IPS-15b (cell line): Measurements from ENCODE around the gene TRIP10.
"Not testable (repeated sequence)": the region's sequence is repeated elsewhere in the genome, so short reads cannot be mapped to it uniquely, and the experiment has no call there.

Experiments used
- H3K27me3 ChIP-seq: one replicate; pipeline ENCODE4 v1.6.1; 2013; ENCODE audit warnings: low read length; ENCODE audit not compliant: control insufficient read depth, insufficient read depth
- H3K36me3 ChIP-seq: one replicate; pipeline ENCODE4 v1.6.1; 2013; ENCODE audit warnings: low read length; ENCODE audit not compliant: control insufficient read depth, insufficient read depth
- H3K4me1 ChIP-seq: one replicate; pipeline ENCODE4 v1.6.1; 2013; ENCODE audit warnings: mild to moderate bottlenecking, low read length; ENCODE audit not compliant: control insufficient read depth, insufficient read depth
- H3K4me3 ChIP-seq: one replicate; pipeline ENCODE4 v1.5.1; 2013; ENCODE audit warnings: low read depth, low read length
- H3K9ac ChIP-seq: one replicate; pipeline ENCODE4 v1.6.1; 2013; ENCODE audit warnings: low read depth, mild to moderate bottlenecking, low read length
- H3K9me3 ChIP-seq: one replicate; pipeline ENCODE4 v1.6.1; 2013; ENCODE audit warnings: mild to moderate bottlenecking, low read length; ENCODE audit not compliant: control insufficient read depth, insufficient read depth

TRIP10 gene

DNA sequence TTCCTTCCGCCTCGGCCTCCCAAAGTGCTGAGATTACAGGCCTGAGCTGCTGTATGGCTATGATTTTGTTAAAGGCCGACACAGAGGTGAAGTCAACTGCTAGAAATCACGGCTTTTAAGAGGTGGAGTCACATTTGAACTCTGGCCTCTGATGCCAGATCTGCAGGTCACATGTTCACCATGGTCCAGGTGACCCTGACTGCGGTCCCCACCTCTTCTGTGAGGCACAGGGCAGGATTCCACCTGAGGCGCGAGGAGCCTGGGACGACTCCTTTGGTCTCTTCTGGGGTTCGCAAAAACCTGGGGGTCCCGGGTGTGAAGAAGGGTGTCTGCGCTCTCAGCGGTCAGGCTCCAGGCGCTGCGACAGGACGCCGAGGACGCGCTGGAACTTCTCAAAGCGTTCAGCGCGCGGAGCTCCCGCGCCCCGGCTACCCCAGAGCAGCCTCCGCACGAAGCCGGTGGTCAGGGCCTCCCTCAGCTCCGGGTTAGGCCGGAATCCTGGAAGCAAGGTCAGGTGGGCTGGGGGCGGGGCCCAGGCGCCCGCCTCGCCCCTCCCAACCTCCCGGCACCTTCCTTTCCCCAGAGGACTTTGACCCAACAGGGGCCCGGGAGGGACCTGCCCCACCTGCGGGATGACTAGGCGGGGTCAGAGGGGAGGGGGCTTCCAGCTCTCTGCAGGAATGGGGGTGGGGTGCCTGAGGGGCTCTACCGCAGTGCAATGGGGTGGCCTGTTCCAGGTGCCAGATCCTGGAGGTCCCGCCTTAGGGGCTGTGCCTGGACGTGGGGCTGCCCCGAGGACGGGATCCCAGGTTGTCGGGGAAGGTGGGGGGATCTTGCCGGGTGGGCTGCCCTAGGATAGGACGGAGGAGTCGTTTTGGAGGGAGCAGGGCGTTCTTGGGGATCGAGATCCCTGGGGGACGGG lies 13.0 kb downstream of the TRIP10 start:
- peak overlapping the region; percentile 62 for H3K4me3 ChIP-seq
- H3K9ac ChIP-seq, result peak overlapping the region; percentile 79
- peaks cover 46% of the 10 kb centered on the region for H3K36me3 ChIP-seq
- peaks cover 5% of the 10 kb centered on the region for H3K4me1 ChIP-seq
- H3K9me3 ChIP-seq, result no peaks in the 10 kb centered on the region
- H3K27me3 ChIP-seq, result no peaks in the 10 kb centered on the region

DNA sequence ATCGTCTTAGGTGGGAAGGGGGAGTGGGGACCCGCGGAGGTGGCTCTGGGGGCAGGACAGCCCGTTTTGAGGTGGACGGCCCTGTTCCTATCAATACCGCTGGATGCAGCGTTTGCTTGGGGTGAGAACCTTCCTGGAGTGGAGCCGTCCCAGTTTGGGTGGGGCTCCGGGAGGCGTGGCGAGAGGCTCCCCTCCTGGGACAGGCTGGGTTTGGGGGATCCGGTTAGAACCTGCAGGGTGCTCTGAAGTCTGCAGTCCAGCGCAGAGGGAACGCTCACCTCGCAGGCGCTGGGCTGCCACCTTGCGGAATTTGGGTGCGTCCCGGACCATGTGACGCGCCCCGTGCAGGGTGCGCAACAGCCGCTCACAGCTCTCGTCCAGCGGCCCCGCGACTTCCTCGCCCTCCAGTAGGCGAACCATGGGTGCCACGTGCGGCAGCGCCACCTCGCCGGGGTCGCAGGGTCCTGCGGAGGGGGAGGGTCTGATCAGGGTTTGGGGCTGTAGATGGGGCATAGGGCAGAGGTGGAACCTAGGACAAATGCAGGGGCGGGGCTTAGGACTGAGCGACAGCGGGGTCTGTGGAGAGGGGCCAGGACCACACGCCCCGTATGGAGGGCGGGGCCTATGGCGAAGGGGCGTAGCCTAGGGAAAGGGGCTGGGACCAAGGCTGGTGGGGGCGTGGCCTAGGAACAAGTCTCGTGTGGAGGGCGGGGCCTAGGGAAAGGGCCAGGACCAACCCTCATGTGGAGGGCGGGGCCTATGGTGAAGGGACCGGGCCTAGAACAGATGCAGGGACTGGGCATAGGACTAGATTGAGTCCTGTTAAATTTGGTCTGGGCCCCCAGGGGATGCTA lies 13.9 kb downstream of the TRIP10 start:
- Histone ChIP-seq H3K9me3 (no peaks in the 10 kb centered on the region), H3K36me3 (peaks cover 41% of the 10 kb centered on the region)

DNA sequence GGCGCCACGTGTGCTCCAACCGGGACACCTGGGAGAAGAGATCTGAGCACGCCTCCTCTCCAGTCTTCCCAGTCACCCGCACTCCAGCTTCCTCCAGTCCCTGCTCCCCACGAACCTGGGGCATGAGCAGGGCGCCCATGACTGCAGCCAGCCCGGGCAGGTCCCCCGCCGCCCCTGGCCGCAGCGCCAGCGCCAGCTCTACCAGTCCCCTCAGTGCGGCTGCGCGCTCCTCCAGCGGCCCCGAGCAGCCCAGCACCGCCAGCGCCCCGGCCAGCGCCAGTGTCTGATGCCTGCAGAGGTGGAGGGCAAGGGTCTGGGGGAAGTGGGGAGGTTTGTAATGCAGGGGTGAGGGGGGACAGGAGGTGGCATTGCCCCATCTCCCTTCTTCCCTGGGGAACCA lies 14.7 kb downstream of the TRIP10 start:
- Histone ChIP-seq H3K4me3 (no peak overlapping the region), H3K36me3 (peaks cover 35% of the 10 kb centered on the region), H3K9ac (no peak overlapping the region), H3K27me3 (no peaks in the 10 kb centered on the region), H3K4me1 (peaks cover 5% of the 10 kb centered on the region), H3K9me3 (no peaks in the 10 kb centered on the region)

More for the DNA sequence above, 13.9 kb downstream of the TRIP10 start:
- Histone ChIP-seq H3K9ac (peak overlapping the region; percentile 79), H3K4me3 (peak overlapping the region; percentile 62), H3K4me1 (peaks cover 5% of the 10 kb centered on the region), H3K27me3 (no peaks in the 10 kb centered on the region)

DNA sequence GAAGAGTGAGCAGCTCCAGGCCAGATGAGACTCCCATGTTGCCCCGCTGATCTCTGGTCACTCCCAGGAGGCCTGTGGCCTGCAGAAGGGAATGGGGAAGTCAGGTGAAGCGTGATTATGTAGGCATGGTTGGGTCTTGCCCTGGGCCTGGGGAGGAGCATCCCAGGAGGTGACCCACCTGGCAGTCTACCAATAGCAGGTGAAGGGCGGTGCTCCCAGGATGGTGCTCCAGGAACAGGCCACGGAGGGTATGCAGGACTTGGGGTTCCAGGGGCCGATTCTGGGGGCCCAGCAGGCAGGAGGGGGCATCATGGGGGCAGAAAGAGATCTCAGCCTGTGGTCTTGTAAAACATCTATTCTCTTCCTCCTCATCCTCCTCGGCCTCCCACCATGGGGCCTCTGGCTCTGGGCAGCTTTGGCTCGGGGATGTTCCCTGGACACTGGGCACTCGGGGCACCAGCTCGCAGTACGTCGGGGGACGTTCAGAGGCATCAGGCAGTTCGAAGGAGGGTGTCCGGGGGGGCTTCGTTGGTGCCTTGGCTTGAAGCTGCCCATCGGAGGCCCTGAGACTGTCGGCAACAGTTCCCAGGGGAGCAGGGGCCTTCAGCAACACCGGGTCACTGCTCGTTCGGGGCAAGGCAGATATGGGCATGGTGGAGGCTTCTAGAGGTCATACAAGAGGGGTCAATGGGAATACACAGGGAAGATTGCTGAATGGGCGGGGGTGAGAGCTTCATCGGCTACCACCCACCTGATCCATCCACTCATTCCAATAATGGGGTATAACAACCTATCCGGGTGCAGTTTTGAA lies 15.4 kb downstream of the TRIP10 start:
- Histone ChIP-seq H3K4me1 (peaks cover 5% of the 10 kb centered on the region), H3K9me3 (no peaks in the 10 kb centered on the region), H3K9ac (no peak overlapping the region), H3K4me3 (no peak overlapping the region), H3K27me3 (no peaks in the 10 kb centered on the region), H3K36me3 (peaks cover 33% of the 10 kb centered on the region)

DNA sequence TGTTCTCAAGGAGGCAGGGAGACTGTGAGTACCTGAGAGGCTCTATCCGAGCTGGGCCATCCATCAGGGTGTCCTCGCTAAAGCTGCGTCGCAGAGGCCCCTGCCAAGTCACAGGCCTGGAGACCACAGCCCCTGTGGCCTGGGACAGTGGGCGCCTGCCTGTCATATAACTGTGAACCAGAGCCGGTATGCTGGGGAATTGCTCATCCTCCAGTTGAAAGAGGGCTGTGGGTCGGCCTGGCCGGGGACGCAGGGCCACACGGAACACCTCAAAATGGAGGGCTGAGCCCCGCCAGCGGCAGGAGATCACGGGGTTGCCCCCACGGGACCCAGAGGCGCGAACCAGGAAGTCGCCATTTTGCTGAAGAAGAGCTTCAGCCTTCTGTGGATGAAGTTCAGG lies 21.1 kb downstream of the TRIP10 start:
- no peaks in the 10 kb centered on the region for H3K9me3 ChIP-seq
- peaks cover 1% of the 10 kb centered on the region for H3K4me1 ChIP-seq
- H3K4me3 ChIP-seq, result no peak overlapping the region
- peaks cover 11% of the 10 kb centered on the region for H3K36me3 ChIP-seq
- no peak overlapping the region for H3K9ac ChIP-seq
- H3K27me3 ChIP-seq, result no peaks in the 10 kb centered on the region

DNA sequence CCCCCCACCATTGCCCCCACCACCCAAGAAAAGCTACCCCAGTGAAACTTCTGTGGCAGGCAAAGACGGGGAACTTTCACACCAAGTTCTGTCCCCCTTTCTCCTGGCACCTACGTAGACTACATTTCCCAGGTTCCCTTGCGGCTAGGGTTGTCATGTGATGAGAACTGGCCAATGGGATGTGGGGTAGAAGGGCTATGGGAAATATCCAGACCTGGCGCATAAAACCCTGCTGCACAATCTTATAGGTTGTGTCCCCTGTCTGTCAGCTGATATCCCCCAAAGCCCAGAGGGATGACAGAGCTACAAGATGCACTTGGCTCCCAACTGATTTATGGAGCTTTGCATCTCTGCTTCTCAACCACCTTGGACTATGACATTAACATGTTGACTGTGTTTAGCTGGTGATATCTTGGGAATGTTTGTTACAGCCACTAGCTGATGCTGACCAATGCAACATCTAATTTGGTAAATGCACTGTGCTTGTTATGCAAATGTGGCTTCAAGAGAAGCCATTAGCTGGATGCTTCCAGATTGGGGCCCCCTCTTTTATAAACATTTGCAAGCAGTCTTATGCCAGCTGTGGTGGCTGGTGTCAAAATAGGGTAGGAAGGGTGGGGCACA lies 21.7 kb downstream of the TRIP10 start:
- H3K27me3 ChIP-seq, result no peaks in the 10 kb centered on the region
- no peaks in the 10 kb centered on the region for H3K9me3 ChIP-seq
- H3K4me1 ChIP-seq, result peaks cover 5% of the 10 kb centered on the region
- no peak overlapping the region for H3K9ac ChIP-seq
- no peak overlapping the region for H3K4me3 ChIP-seq
- H3K36me3 ChIP-seq, result peaks cover 11% of the 10 kb centered on the region

DNA sequence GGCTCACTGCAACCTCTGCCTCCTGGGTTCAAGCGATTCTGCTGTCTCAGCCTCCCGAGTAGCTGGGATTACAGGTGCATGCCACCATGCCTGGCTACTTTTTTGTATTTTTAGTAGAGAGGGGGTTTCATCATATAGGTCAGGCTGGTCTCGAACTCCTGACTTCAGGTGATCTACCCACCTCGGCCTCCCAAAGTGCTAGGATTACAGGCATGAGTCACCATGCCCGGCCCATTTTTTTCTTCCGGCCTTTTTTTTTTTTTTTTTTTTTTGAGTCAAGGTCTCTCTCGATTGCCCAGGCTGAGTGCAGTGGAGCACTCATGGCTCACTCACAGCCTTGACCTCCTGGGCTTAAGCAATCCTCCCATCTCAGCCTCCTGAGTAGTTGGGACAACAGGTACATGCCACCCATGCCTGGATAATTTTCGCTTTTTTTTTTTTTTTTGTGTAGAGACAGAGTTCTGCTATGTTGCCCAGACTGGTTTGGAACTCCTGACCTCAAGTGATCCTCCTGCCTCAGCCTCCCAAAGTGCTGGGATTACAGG lies 22.8 kb downstream of the TRIP10 start:
- not testable (repeated sequence) for H3K27me3 ChIP-seq, H3K9me3 ChIP-seq, H3K9ac ChIP-seq, H3K4me1 ChIP-seq, H3K4me3 ChIP-seq
- H3K36me3 ChIP-seq, result peaks cover 11% of the 10 kb centered on the region

DNA sequence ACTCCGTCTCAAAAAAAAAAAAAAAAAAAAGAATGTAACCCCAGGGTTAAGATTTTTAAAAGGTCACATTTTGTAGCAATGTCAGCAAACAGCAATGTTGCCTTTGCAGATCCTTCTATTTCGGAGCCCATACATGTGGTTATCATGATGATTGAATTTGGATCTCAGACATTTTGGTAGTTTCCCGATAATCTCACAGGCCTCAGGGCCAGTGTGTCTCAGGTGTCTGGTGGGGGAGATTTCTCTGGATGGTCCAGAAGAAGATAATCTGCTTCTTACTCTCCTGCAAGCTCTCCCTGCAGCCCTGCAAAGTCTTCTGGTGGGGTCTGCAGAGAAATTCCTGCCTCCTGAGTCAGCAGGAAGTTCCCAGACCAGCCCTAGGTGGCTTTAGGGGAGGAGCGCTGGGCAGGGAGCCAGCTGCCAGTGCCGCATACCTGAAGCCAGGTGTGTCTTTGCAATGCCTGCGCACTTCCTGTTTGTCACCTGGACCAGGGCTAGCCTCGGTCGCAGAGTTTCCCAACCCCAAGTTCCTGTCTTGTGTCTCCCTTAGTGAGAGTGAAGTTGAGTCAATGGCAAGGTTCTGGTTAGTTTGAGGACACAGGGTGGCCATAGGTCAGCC lies 26.4 kb downstream of the TRIP10 start:
- H3K27me3 ChIP-seq, result no peaks in the 10 kb centered on the region
- H3K4me1 ChIP-seq, result peaks cover 13% of the 10 kb centered on the region
- H3K4me3 ChIP-seq, result peak overlapping the region; percentile 98
- peaks cover under 1% of the 10 kb centered on the region for H3K36me3 ChIP-seq
- H3K9ac ChIP-seq, result peak overlapping the region; percentile 26
- no peaks in the 10 kb centered on the region for H3K9me3 ChIP-seq

DNA sequence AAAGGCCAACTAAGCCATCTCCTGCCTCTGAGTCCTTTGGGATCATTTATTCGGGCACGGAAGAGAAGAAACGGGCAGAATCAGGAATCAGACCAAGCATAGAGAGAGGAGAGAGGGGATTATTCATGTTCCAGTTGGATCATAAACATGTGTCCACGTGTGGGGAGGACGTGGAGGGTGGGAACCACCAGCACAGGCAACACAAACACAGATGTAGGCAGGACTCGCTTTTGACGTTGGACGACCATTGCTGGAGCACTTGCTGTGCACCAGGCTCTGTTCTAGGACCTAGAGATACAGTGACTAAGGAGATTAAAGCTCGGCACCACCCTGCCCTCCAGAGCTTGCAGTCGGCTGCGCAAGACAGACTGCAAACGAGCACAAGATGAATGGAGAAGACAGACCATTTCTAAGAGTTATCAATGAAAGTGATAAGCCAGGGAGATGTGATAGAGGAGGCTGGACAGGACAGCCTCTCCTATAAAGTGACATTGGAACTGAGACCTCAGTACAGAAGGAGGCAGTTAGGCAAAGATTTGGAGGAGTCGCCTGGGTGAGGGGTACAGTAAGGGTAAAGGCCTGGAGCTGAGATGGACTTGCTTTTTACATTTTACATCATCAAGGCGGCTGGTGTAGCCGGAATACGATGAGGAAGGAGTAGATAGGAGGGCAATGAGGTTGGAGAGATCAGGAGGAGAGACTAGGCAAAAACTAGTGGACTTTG lies 27.0 kb downstream of the TRIP10 start:
- Histone ChIP-seq H3K9ac (no peak overlapping the region), H3K4me3 (peak overlapping the region; percentile 98), H3K36me3 (no peaks in the 10 kb centered on the region), H3K4me1 (peaks cover 13% of the 10 kb centered on the region), H3K9me3 (no peaks in the 10 kb centered on the region), H3K27me3 (no peaks in the 10 kb centered on the region)

DNA sequence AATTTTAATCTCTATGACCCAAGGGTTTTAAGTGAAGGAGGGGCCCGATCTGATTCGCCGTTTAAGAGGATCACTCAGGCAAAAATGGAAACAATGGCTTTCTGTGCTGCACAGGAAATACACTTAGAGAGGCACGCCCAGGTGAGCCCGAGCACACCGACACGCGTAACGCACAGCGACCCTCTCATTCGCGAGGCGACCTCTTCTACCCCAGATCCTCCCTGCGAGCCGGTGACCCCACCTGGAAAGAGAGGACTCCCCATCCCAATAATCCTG lies 27.5 kb downstream of the TRIP10 start:
- H3K9me3 ChIP-seq, result no peaks in the 10 kb centered on the region
- no peaks in the 10 kb centered on the region for H3K27me3 ChIP-seq
- H3K4me1 ChIP-seq, result peaks cover 13% of the 10 kb centered on the region
- peak overlapping the region; percentile 98 for H3K4me3 ChIP-seq
- no peaks in the 10 kb centered on the region for H3K36me3 ChIP-seq
- H3K9ac ChIP-seq, result no peak overlapping the region
